ENCODE measurements around the gene OSTM1.

OSTM1 gene

GRCh38 chr6:108119769-108120141 is 45.2 kb upstream of the OSTM1 start:
- Histone ChIP-seq H4K5ac (ENCODE audit: low read length) (no peak overlapping the region), H3K18ac (ENCODE audit: low read length) (no peak overlapping the region), H3K4ac (ENCODE audit: low read depth, low read length) (no peak overlapping the region), H3K36me3 (ENCODE audit: control insufficient read depth, insufficient read depth, low read length) (no peaks in the 10 kb centered on the region), H3K23ac (ENCODE audit: low read length) (no peak overlapping the region), H3K27me3 (ENCODE audit: insufficient read depth, low read length, poor library complexity) (peaks cover 68% of the 10 kb centered on the region), H3K56ac (ENCODE audit: low read length) (no peak overlapping the region), H2BK15ac (replicated peaks; ENCODE audit: low read depth) (no peak overlapping the region), H3K27ac (ENCODE audit: low read depth, low read length) (no peak overlapping the region), H3K4me2 (ENCODE audit: low read length) (peak overlapping the region; percentile 19), H2AK5ac (ENCODE audit: low read length) (no peak overlapping the region), H3K9ac (ENCODE audit: low read length) (no peak overlapping the region), H3K4me1 (ENCODE audit: control insufficient read depth, low read depth, low read length) (peaks cover 9% of the 10 kb centered on the region), H3K4me3 (ENCODE audit: low read length) (no peak overlapping the region), H2BK5ac (ENCODE audit: low read length) (no peak overlapping the region), H3K79me1 (ENCODE audit: low read length) (no peaks in the 10 kb centered on the region), H4K8ac (ENCODE audit: low read depth, low read length) (no peak overlapping the region), H3K79me2 (ENCODE audit: control insufficient read depth, insufficient read depth, low read length) (no peaks in the 10 kb centered on the region), H2BK120ac (ENCODE audit: low read depth, low read length) (no peak overlapping the region)
- no CpG with 5 or more reads among the region's 24 CpGs for WGBS (ENCODE audit: extremely low coverage, insufficient coverage, low lambda C conversion rate)
- DNase-seq = peak; percentile 22

- peaks cover 73% of the 10 kb centered on the region for H3K27me3 ChIP-seq (ENCODE audit: insufficient read depth, low read length, poor library complexity)
- peak; percentile 40 for DNase-seq
These were observed 44.5 kb upstream of the OSTM1 start for GRCh38 chr6:108118810-108119768.

GRCh38 chr6:108118359-108118724 is 43.8 kb upstream of the OSTM1 start:
- no peak overlapping the region for H3K4me3 ChIP-seq (ENCODE audit: low read length)

More at GRCh38 chr6:108118810-108119768, 44.5 kb upstream of the OSTM1 start:
- H3K9ac ChIP-seq (ENCODE audit: low read length) = no peak overlapping the region
- H3K4ac ChIP-seq (ENCODE audit: low read depth, low read length) = no peak overlapping the region
- H3K18ac ChIP-seq (ENCODE audit: low read length) = no peak overlapping the region
- H3K56ac ChIP-seq (ENCODE audit: low read length) = no peak overlapping the region
- no peaks in the 10 kb centered on the region for H3K79me1 ChIP-seq (ENCODE audit: low read length)
- H3K23ac ChIP-seq (ENCODE audit: low read length) = no peak overlapping the region
- peaks cover 6% of the 10 kb centered on the region for H3K4me1 ChIP-seq (ENCODE audit: control insufficient read depth, low read depth, low read length)
- H2BK120ac ChIP-seq (ENCODE audit: low read depth, low read length) = no peak overlapping the region
- H3K79me2 ChIP-seq (ENCODE audit: control insufficient read depth, insufficient read depth, low read length) = no peaks in the 10 kb centered on the region
- no peak overlapping the region for H2BK15ac ChIP-seq (replicated peaks; ENCODE audit: low read depth)
- peak overlapping the region; percentile 25 for H3K4me2 ChIP-seq (ENCODE audit: low read length)
- no peak overlapping the region for H3K27ac ChIP-seq (ENCODE audit: low read depth, low read length)
- WGBS (ENCODE audit: extremely low coverage, insufficient coverage, low lambda C conversion rate) = no CpG with 5 or more reads among the region's 67 CpGs
- no peaks in the 10 kb centered on the region for H3K36me3 ChIP-seq (ENCODE audit: control insufficient read depth, insufficient read depth, low read length)
- no peak overlapping the region for H4K5ac ChIP-seq (ENCODE audit: low read length)
- no peak overlapping the region for H2BK5ac ChIP-seq (ENCODE audit: low read length)
- H4K8ac ChIP-seq (ENCODE audit: low read depth, low read length) = no peak overlapping the region
- no peak overlapping the region for H3K4me3 ChIP-seq (ENCODE audit: low read length)
- no peak overlapping the region for H2AK5ac ChIP-seq (ENCODE audit: low read length)

GRCh38 chr6:108117427-108118358 is 43.2 kb upstream of the OSTM1 start:
- H3K18ac ChIP-seq (ENCODE audit: low read length) = no peak overlapping the region
- WGBS (ENCODE audit: extremely low coverage, insufficient coverage, low lambda C conversion rate) = no CpG with 5 or more reads among the region's 72 CpGs
- H3K79me2 ChIP-seq (ENCODE audit: control insufficient read depth, insufficient read depth, low read length) = no peaks in the 10 kb centered on the region
- H3K56ac ChIP-seq (ENCODE audit: low read length) = no peak overlapping the region
- no peak overlapping the region for H4K5ac ChIP-seq (ENCODE audit: low read length)
- no peak overlapping the region for H3K27ac ChIP-seq (ENCODE audit: low read depth, low read length)
- H3K9ac ChIP-seq (ENCODE audit: low read length) = no peak overlapping the region
- H3K4me2 ChIP-seq (ENCODE audit: low read length) = peak overlapping the region; percentile 63
- peak overlapping the region; percentile 71 for H3K23ac ChIP-seq (ENCODE audit: low read length)
- H3K36me3 ChIP-seq (ENCODE audit: control insufficient read depth, insufficient read depth, low read length) = no peaks in the 10 kb centered on the region
- H3K4ac ChIP-seq (ENCODE audit: low read depth, low read length) = no peak overlapping the region
- no peak overlapping the region for H4K8ac ChIP-seq (ENCODE audit: low read depth, low read length)
- peak; percentile 72 for DNase-seq
- H3K27me3 ChIP-seq (ENCODE audit: insufficient read depth, low read length, poor library complexity) = peaks cover 67% of the 10 kb centered on the region
- H2BK120ac ChIP-seq (ENCODE audit: low read depth, low read length) = no peak overlapping the region
- H3K4me1 ChIP-seq (ENCODE audit: control insufficient read depth, low read depth, low read length) = peaks cover 4% of the 10 kb centered on the region
- H3K79me1 ChIP-seq (ENCODE audit: low read length) = no peaks in the 10 kb centered on the region
- no peak overlapping the region for H2AK5ac ChIP-seq (ENCODE audit: low read length)
- no peak overlapping the region for H2BK5ac ChIP-seq (ENCODE audit: low read length)
- no peak overlapping the region for H2BK15ac ChIP-seq (replicated peaks; ENCODE audit: low read depth)
- H3K4me3 ChIP-seq (ENCODE audit: low read length) = no peak overlapping the region

More at GRCh38 chr6:108118359-108118724, 43.8 kb upstream of the OSTM1 start:
- no peaks in the 10 kb centered on the region for H3K36me3 ChIP-seq (ENCODE audit: control insufficient read depth, insufficient read depth, low read length)
- no peak overlapping the region for H3K27ac ChIP-seq (ENCODE audit: low read depth, low read length)
- peaks cover 73% of the 10 kb centered on the region for H3K27me3 ChIP-seq (ENCODE audit: insufficient read depth, low read length, poor library complexity)
- H3K79me1 ChIP-seq (ENCODE audit: low read length) = no peaks in the 10 kb centered on the region
- no peak overlapping the region for H4K5ac ChIP-seq (ENCODE audit: low read length)
- no peak overlapping the region for H2BK120ac ChIP-seq (ENCODE audit: low read depth, low read length)
- no peak overlapping the region for H2AK5ac ChIP-seq (ENCODE audit: low read length)
- no peak overlapping the region for H4K8ac ChIP-seq (ENCODE audit: low read depth, low read length)
- no peak overlapping the region for H3K9ac ChIP-seq (ENCODE audit: low read length)
- DNase-seq = no peak
- H3K4me1 ChIP-seq (ENCODE audit: control insufficient read depth, low read depth, low read length) = peaks cover 4% of the 10 kb centered on the region
- H3K4ac ChIP-seq (ENCODE audit: low read depth, low read length) = no peak overlapping the region
- H3K18ac ChIP-seq (ENCODE audit: low read length) = no peak overlapping the region
- no peak overlapping the region for H3K23ac ChIP-seq (ENCODE audit: low read length)
- H3K79me2 ChIP-seq (ENCODE audit: control insufficient read depth, insufficient read depth, low read length) = no peaks in the 10 kb centered on the region
- peak overlapping the region; percentile 63 for H3K4me2 ChIP-seq (ENCODE audit: low read length)
- no peak overlapping the region for H2BK15ac ChIP-seq (replicated peaks; ENCODE audit: low read depth)
- no peak overlapping the region for H2BK5ac ChIP-seq (ENCODE audit: low read length)
- no CpG with 5 or more reads among the region's 45 CpGs for WGBS (ENCODE audit: extremely low coverage, insufficient coverage, low lambda C conversion rate)
- H3K56ac ChIP-seq (ENCODE audit: low read length) = no peak overlapping the region

- Histone ChIP-seq H2BK15ac (replicated peaks; ENCODE audit: low read depth) (no peak overlapping the region), H3K4ac (ENCODE audit: low read depth, low read length) (no peak overlapping the region), H2AK5ac (ENCODE audit: low read length) (no peak overlapping the region), H3K9ac (ENCODE audit: low read length) (no peak overlapping the region), H3K36me3 (ENCODE audit: control insufficient read depth, insufficient read depth, low read length) (no peaks in the 10 kb centered on the region), H2BK120ac (ENCODE audit: low read depth, low read length) (no peak overlapping the region), H3K4me1 (ENCODE audit: control insufficient read depth, low read depth, low read length) (peaks cover 4% of the 10 kb centered on the region), H3K79me2 (ENCODE audit: control insufficient read depth, insufficient read depth, low read length) (no peaks in the 10 kb centered on the region), H3K27ac (ENCODE audit: low read depth, low read length) (no peak overlapping the region), H2BK5ac (ENCODE audit: low read length) (no peak overlapping the region), H3K4me3 (ENCODE audit: low read length) (no peak overlapping the region), H3K18ac (ENCODE audit: low read length) (no peak overlapping the region), H3K27me3 (ENCODE audit: insufficient read depth, low read length, poor library complexity) (peaks cover 65% of the 10 kb centered on the region), H4K8ac (ENCODE audit: low read depth, low read length) (no peak overlapping the region), H3K4me2 (ENCODE audit: low read length) (no peak overlapping the region), H3K79me1 (ENCODE audit: low read length) (no peaks in the 10 kb centered on the region), H3K23ac (ENCODE audit: low read length) (peak overlapping the region; percentile 71), H3K56ac (ENCODE audit: low read length) (no peak overlapping the region), H4K5ac (ENCODE audit: low read length) (no peak overlapping the region)
- no CpG with 5 or more reads among the region's 46 CpGs for WGBS (ENCODE audit: extremely low coverage, insufficient coverage, low lambda C conversion rate)
- no peak for DNase-seq
These were observed 42.2 kb upstream of the OSTM1 start for GRCh38 chr6:108116546-108117426.

Measured in mesendoderm (in vitro differentiated cells).